Activated CD4-positive, alpha-beta memory T cell treated with anti-CD3 and anti-CD28 coated beads, Interleukin-2, amount 10 ng/mL, durations not matched to agents 7 days and 5 days (primary cell): Measurements from ENCODE around the gene STRADB. TPM values are rescaled to one million over a fixed set of nuclear protein-coding genes. Genes with fewer than 3 reads are reported as not detected.
"Not testable (repeated sequence)": the region's sequence is repeated elsewhere in the genome, so short reads cannot be mapped to it uniquely, and the experiment has no call there.

Experiments used
- CTCF ChIA-PET: fragments of 350-600 bp; sonication (Branson Sonifier 250); formaldehyde crosslinking; loops from one replicate; lab custom pipeline; 2021; ENCODE audit warnings: antibody characterized with exemption, inconsistent platforms; lab: Charles Lee
- POLR2A ChIA-PET: fragments of 350-600 bp; sonication (Branson Sonifier 250); formaldehyde crosslinking; loops from one replicate; lab custom pipeline; 2021; ENCODE audit warnings: antibody characterized with exemption; lab: Charles Lee
- DNase-seq: peaks from one replicate; pipeline ENCODE4 v3.0.0-alpha.2; 2020
- H3K27ac Mint-ChIP-seq: one replicate; pipeline ENCODE4 v1.8.0; 2021; ENCODE audit warnings: mild to moderate bottlenecking, mixed read lengths
- H3K27me3 Mint-ChIP-seq: one replicate; pipeline ENCODE4 v1.8.0; 2021; ENCODE audit warnings: mixed read lengths
- H3K36me3 Mint-ChIP-seq: one replicate; pipeline ENCODE4 v1.8.0; 2021; ENCODE audit warnings: low read depth, mixed read lengths
- H3K4me1 Mint-ChIP-seq: one replicate; pipeline ENCODE4 v1.8.0; 2021; ENCODE audit warnings: mixed read lengths
- H3K4me3 Mint-ChIP-seq: one replicate; pipeline ENCODE4 v1.8.0; 2021; ENCODE audit warnings: mild to moderate bottlenecking, mixed read lengths
- H3K9me3 Mint-ChIP-seq: one replicate; pipeline ENCODE4 v1.8.0; 2021; ENCODE audit warnings: mixed read lengths
- total RNA-seq, 2 experiments: library from RNA; stranded (reverse); gene quantifications; one replicate each; pipeline ENCODE4 v1.2.3, GENCODE V29; 2021

Gene STRADB
- total RNA-seq, 2 experiments from 2014 or later, result 18.9 to 19.2 TPM

DNA sequence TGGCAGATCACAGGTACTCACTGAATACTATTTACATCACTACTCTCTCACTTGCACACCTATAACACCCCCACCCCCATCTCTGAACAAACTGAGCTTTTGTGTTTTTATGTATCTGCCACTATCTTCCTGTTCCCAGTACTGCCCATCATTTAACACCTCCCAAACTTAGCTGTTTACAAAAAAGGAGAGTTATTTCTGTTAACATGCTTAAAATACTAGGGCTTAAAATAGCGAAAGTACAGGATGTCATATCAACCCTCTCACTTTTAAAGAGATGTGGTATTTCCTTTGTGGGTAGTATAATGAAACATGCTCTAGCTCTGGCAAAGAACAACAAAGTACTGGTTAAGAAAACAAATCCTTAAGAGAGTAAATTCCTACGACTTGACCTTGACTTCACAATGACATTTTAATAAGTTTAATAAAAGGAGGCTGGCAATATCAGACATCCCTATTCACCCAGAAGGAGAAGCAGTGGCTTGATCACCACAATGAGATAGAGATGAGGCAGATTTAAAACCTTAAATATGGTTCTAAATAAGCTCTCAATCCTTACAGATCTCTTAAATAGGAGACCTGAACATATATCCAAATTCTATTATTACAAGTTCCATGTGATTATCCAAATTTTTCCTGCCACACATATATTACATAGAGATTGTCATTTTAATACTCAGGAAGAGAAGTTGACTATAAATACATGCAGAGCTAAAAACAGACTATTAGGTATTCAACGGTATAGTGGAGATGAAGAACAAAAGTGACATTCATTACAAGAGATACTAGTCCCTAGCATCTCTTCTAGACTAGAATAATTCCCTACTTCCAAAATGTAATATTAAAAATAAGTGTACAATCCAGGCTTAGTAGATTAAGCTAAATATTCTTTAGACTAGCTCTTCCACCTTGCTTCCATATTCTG lies 37.2 kb upstream of the STRADB start:
- CTCF ChIA-PET, result interaction anchor here (0.9 to 1.9 kb wide), 5 partner anchors 9 to 141 kb away, joined by 3 to 7 read pairs (median 4); partner anchors contain the start of genes STRADB and TRAK2
- Mint-ChIP-seq H3K4me3 (no peak overlapping the region), H3K36me3 (peaks cover 34% of the 10 kb centered on the region), H3K27me3 (no peaks in the 10 kb centered on the region), H3K4me1 (peaks cover 8% of the 10 kb centered on the region), H3K27ac (no peak overlapping the region), H3K9me3 (no peaks in the 10 kb centered on the region)
- DNase-seq, result no peak
- POLR2A ChIA-PET, result interaction anchor here (0.7 to 2.3 kb wide), 15 partner anchors 8 to 366 kb away, joined by 3 to 22 read pairs (median 4); partner anchors contain the start of genes CFLAR, STRADB and TRAK2

DNA sequence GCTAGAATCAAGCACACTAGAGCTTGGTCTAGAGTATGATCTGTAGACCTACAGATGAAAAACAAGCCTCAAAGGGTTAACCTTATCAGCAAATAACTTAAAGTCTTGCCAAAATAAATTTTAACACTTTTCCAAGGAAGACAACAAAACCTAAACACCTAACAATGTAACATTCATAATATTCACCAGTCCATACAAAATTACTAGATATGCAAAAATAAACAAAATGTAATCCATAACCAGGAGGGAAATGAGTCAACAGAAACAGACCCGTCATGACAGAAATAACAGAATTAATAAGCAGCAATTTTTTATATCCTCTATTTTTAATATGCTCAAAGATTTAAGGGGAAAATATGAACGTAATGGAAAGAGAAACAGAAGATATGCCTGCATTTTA lies 36.4 kb upstream of the STRADB start:
- no peak overlapping the region for H3K4me3 Mint-ChIP-seq
- H3K27me3 Mint-ChIP-seq, result no peaks in the 10 kb centered on the region
- no peak overlapping the region for H3K27ac Mint-ChIP-seq
- H3K36me3 Mint-ChIP-seq, result peaks cover 40% of the 10 kb centered on the region
- CTCF ChIA-PET, result interaction anchor here (0.9 to 1.9 kb wide), 3 partner anchors 8 to 51 kb away, joined by 4 to 7 read pairs (median 5); partner anchors contain the start of genes STRADB and TRAK2
- POLR2A ChIA-PET, result interaction anchor here (1.0 to 2.3 kb wide), 6 partner anchors 11 to 154 kb away, joined by 3 to 22 read pairs (median 6); partner anchors contain the start of genes STRADB and TRAK2
- no peaks in the 10 kb centered on the region for H3K9me3 Mint-ChIP-seq
- no peak for DNase-seq
- peaks cover 14% of the 10 kb centered on the region for H3K4me1 Mint-ChIP-seq

DNA sequence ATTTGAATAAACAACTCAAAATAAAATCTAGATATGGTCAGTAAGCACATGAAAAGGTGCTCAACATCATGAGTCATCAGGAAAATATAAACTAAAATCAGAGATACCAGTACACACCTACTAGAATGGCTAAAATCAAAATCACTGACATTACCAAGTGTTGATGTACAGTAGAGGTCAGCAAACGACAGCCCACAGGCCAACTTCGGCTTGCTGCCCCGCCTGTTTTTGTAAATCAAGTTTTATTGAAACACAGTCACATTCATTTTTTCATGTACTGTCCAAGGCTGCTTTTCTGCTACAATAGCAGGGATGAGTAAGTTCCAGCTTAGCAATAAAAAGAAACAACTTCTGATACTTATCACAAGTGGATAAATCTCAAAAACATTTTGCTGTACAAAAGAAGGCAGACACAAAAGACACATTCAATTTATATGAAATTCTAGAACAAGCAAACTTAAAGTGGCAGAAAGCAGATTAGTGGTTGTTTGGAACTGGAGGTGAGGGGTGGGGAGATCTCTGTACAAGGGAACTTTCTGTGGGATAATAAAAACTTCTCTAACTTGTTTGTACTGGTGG lies 32.4 kb upstream of the STRADB start:
- Mint-ChIP-seq H3K27me3 (no peaks in the 10 kb centered on the region), H3K4me3 (no peak overlapping the region), H3K36me3 (peaks cover 28% of the 10 kb centered on the region), H3K9me3 (no peaks in the 10 kb centered on the region), H3K27ac (peak overlapping the region; percentile 6), H3K4me1 (peaks cover 30% of the 10 kb centered on the region)
- no peak for DNase-seq
- POLR2A ChIA-PET, result no interaction called here
- CTCF ChIA-PET, result no interaction called here

DNA sequence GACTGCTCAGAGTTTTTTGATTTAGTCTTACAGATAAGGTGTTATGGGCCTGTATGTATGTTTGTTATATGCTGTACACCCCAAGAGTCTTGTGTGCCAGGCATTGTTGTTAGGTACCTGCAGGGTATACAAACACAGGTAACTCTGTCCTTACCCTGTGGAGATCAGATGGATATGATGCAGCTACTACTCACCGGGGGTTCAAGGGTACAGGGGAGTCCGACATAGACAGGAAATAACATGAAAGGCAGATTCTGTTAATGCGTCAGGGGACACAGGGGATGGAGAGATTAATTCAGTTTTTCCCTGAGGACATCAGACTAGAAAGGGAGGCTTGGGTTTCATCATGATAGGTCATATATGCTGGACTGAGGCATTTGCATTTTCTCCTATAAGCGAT lies 31.6 kb upstream of the STRADB start:
- peaks cover 34% of the 10 kb centered on the region for H3K4me1 Mint-ChIP-seq
- ChIA-PET CTCF (no interaction called here), POLR2A (no interaction called here)
- no peak overlapping the region for H3K27ac Mint-ChIP-seq
- H3K4me3 Mint-ChIP-seq, result no peak overlapping the region
- H3K9me3 Mint-ChIP-seq, result no peaks in the 10 kb centered on the region
- no peaks in the 10 kb centered on the region for H3K27me3 Mint-ChIP-seq
- peaks cover 28% of the 10 kb centered on the region for H3K36me3 Mint-ChIP-seq
- DNase-seq, result no peak

DNA sequence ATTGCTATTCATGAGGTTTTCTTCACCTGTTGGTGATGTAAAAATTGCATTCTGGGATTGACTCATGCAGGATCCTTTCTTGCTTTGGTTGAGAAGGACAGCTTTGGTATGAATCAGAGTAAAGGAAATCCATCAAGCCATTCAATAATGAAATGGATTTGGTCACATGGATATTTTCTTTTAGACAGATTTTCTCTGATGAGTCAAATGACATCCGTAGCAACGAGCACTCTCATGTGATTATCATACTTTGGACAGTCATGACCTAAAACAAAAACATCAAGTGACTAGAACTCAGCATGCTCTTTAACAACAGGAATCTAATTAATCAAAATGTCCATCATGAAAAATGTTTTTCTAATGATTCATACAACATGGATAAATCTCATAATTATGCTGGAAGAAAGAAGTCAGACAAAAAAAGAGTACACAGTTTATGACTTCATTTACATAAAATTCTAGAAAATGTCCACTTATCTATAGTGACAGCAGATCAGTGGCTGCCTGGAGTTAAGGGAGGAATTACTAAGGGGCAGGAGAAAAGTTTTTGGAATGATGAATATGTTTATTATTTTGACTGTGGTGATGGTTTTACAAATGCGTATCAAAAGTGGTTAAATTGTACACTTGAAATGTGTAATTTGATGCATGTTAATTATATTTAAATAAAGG lies 31.0 kb upstream of the STRADB start:
- ChIA-PET POLR2A (no interaction called here), CTCF (no interaction called here)
- Mint-ChIP-seq H3K27me3 (no peaks in the 10 kb centered on the region), H3K4me1 (peaks cover 34% of the 10 kb centered on the region), H3K27ac (no peak overlapping the region), H3K9me3 (no peaks in the 10 kb centered on the region), H3K4me3 (no peak overlapping the region), H3K36me3 (peaks cover 28% of the 10 kb centered on the region)
- DNase-seq, result no peak

DNA sequence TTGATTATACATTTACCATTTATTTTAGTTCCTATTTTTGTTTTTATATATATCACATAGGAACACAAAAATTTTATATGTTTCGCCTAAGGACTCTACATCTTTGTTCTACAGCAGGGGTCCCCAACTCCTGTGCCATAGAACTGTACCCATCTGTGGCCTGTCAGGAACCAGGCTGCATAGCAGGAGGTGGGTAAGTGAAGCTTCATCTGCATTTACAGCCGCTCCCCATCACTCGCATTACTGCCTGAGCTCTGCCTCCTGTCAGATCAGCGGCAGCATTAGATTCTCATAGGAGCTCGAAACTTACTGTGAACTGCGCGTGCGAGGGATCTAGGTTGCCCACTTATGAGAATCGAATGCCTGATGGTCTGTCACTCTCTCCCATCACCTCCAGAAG lies 25.6 kb upstream of the STRADB start:
- Mint-ChIP-seq H3K27me3 (no peaks in the 10 kb centered on the region), H3K4me1 (peaks cover 18% of the 10 kb centered on the region), H3K36me3 (peaks cover 34% of the 10 kb centered on the region), H3K4me3 (no peak overlapping the region), H3K27ac (no peak overlapping the region), H3K9me3 (peaks cover 21% of the 10 kb centered on the region)
- CTCF ChIA-PET, result no interaction called here
- no peak for DNase-seq
- POLR2A ChIA-PET, result interaction anchor here (1.5 kb wide), 1 partner anchor 11 kb away, joined by 3 read pairs; no protein-coding TSS in a partner anchor

DNA sequence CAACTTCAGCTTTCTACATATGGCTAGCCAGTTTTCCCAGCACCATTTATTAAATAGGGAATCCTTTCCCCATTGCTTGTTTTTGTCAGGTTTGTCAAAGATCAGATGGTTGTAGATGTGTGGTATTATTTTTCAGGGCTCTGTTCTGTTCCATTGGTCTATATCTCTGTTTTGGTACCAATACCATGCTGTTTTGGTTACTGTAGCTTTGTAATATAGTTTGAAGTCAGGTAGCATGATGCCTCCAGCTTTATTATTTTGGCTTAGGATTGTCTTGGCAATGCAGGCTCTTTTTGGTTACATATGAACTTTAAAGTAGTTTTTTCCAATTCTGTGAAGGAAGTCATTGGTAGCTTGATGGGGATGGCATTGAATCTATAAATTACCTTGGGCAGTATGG lies 23.2 kb upstream of the STRADB start:
- peaks cover 21% of the 10 kb centered on the region for H3K9me3 Mint-ChIP-seq
- H3K27me3 Mint-ChIP-seq, H3K27ac Mint-ChIP-seq, CTCF ChIA-PET, POLR2A ChIA-PET, H3K4me3 Mint-ChIP-seq, DNase-seq: not testable (repeated sequence)
- H3K4me1 Mint-ChIP-seq, result peaks cover 33% of the 10 kb centered on the region
- H3K36me3 Mint-ChIP-seq, result peaks cover 42% of the 10 kb centered on the region

DNA sequence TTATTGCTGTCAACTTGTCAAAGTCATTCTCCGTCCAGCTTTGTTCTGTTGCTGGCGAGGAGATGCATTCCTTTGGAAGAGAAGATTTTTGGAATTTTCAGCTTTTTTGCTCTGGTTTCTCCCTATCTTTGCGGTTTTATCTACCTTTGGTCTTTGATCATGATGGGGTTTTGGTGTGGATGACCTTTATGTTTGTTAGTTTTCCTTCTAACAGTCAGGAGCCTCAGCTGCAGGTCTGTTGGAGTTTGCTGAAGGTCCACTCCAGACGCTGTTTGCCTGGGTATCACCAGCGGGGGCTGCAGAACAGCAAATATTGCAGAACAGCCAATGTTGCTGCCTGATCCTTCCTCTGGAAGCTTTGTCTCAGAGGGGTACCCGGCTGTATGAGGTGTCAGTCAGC lies 21.7 kb upstream of the STRADB start:
- not testable (repeated sequence) for H3K27me3 Mint-ChIP-seq, H3K4me3 Mint-ChIP-seq, DNase-seq, H3K27ac Mint-ChIP-seq
- H3K9me3 Mint-ChIP-seq, result peaks cover 21% of the 10 kb centered on the region
- H3K4me1 Mint-ChIP-seq, result peaks cover 41% of the 10 kb centered on the region
- ChIA-PET CTCF (interaction anchor here (1.6 kb wide), 1 partner anchor 160 kb away, joined by 3 read pairs; no protein-coding TSS in a partner anchor), POLR2A (interaction anchor here (6.2 kb wide), 1 partner anchor 22 kb away, joined by 48 read pairs; the partner anchor contains the start of genes STRADB and TRAK2)
- H3K36me3 Mint-ChIP-seq, result peaks cover 40% of the 10 kb centered on the region

DNA sequence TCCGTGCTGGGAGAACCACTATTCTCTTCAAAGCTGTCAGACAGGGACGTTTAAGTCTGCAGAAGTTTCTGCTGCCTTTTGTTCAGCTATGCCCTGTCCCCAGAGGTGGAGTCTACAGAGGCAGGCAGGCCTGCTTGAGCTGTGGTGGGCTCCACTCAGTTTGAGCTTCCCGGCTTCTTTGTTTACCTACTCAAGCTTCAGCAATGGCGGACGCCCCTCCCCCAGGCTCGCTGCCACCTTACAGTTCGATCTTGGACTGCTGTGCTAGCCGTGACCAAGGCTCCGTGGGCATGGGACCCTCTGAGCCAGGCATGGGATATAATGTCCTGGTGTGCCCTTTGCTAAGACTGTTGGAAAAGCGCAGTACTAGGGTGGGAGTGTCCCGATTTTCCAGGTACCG lies 21.2 kb upstream of the STRADB start:
- not testable (repeated sequence) for H3K4me3 Mint-ChIP-seq, H3K27me3 Mint-ChIP-seq, DNase-seq, H3K27ac Mint-ChIP-seq
- CTCF ChIA-PET, result interaction anchor here (0.6 to 1.6 kb wide), 2 partner anchors 161 to 212 kb away, joined by 3 read pairs; no protein-coding TSS in a partner anchor
- peaks cover 21% of the 10 kb centered on the region for H3K9me3 Mint-ChIP-seq
- peaks cover 40% of the 10 kb centered on the region for H3K4me1 Mint-ChIP-seq
- POLR2A ChIA-PET, result interaction anchor here (1.3 to 6.2 kb wide), 2 partner anchors 10 to 21 kb away, joined by 4 to 48 read pairs; partner anchors contain the start of genes STRADB and TRAK2
- peaks cover 40% of the 10 kb centered on the region for H3K36me3 Mint-ChIP-seq

DNA sequence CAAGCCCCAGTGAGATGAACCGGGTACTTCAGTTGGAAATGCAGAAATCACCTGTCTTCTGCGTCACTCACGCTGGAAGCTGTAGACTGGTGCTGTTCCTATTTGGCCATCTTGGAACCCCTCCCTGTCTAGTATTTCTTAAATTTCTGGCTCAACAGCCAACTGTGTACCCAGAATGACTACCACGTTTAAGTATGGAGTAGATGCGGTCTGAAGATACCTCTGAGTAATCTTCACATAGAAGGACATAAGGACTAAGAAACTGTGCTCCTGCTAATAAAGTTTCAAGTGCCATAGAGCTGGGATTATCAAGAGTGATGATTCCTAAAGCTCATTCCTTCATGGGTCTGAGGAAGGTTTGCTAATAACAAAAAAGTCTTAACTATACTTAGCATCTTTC lies 20.7 kb upstream of the STRADB start:
- Mint-ChIP-seq H3K9me3 (peaks cover 21% of the 10 kb centered on the region), H3K27ac (no peak overlapping the region), H3K4me3 (no peak overlapping the region), H3K4me1 (peaks cover 40% of the 10 kb centered on the region), H3K36me3 (peaks cover 40% of the 10 kb centered on the region), H3K27me3 (no peaks in the 10 kb centered on the region)
- DNase-seq, result no peak
- ChIA-PET POLR2A (interaction anchor here (1.3 to 6.2 kb wide), 2 partner anchors 9 to 21 kb away, joined by 4 to 48 read pairs; partner anchors contain the start of genes STRADB and TRAK2), CTCF (interaction anchor here (0.6 to 1.6 kb wide), 2 partner anchors 161 to 212 kb away, joined by 3 read pairs; no protein-coding TSS in a partner anchor)

DNA sequence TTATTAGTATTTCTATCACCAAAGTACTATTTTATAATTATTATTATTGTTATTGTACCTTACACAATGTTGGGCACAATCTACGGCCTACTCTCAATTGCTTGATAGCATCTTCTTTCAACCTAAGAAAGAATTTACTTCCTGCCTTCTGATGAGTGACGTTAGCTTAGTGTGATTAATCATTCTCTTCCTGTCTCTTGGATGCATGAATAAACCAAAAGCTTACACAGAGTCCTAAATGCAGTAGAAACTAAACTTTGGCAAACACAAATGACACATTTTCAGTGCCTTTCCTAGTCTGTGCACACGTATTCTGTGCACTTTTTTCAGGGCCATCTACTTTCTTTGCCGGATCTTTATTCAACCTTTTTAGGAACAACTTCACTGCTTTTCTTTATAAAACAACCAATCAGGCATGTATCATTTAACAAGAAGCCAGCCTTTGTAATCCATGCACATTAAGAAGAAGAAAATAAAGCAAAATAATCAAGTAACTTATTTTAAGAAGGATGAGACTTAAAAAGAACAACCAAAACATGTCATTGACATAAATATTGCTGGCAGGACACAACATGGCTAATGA lies 19.4 kb upstream of the STRADB start:
- no peaks in the 10 kb centered on the region for H3K27me3 Mint-ChIP-seq
- ChIA-PET POLR2A (interaction anchor here (1.4 to 6.2 kb wide), 5 partner anchors 14 to 171 kb away, joined by 3 to 48 read pairs (median 9); partner anchors contain the start of genes CASP8, STRADB and TRAK2), CTCF (interaction anchor here (1.3 to 2.1 kb wide), 4 partner anchors 14 to 200 kb away, joined by 4 to 9 read pairs (median 5); partner anchors contain the start of genes STRADB and TRAK2)
- H3K4me1 Mint-ChIP-seq, result peaks cover 40% of the 10 kb centered on the region
- no peak for DNase-seq
- H3K36me3 Mint-ChIP-seq, result peaks cover 46% of the 10 kb centered on the region
- H3K27ac Mint-ChIP-seq, result peak overlapping the region; percentile 88
- H3K9me3 Mint-ChIP-seq, result peaks cover 21% of the 10 kb centered on the region
- H3K4me3 Mint-ChIP-seq, result peak overlapping the region; percentile 23
